HG02885 (cell line): ENCODE results near the gene GLUD2.

Experiments
- ATAC-seq: cut with Tn5 transposase; IDR thresholded peaks from one replicate; pipeline ENCODE4 v1.9.1; 2021; ENCODE audit warnings: mild to moderate bottlenecking; ENCODE audit not compliant: unreplicated experiment, poor library complexity

GLUD2 gene

GRCh38 chrX:121093011-121093410 lies 45.6 kb downstream of the GLUD2 start:
- ATAC-seq = no peak
